HCT116 (cell line): ENCODE data around the gene LRRIQ3. TPM values are rescaled to one million over a fixed set of nuclear protein-coding genes. Genes with fewer than 3 reads are reported as not detected.

Experiments used
- ATAC-seq: fragments of 200-7000 bp; cut with Tn5 transposase; 2 replicates; pipeline ENCODE4 v1.9.1; 2020; ENCODE audit warnings: mild to moderate bottlenecking, moderate library complexity
- BruUV-seq: library from RNA; stranded (reverse); fragments of 400-500 nt; replicated peaks from 2 replicates; lab custom pipeline; 2021; lab: Mats Ljungman, UMichigan
- CTCF ChIA-PET: fragments of 300-600 bp; sonication (Branson Sonifier 250); formaldehyde crosslinking; loops from one replicate; lab custom pipeline; 2021; ENCODE audit warnings: antibody characterized with exemption; lab: Charles Lee
- POLR2A ChIA-PET: fragments of 300-600, 350-600 bp; sonication (Branson Sonifier 250); formaldehyde crosslinking; loops from one replicate; lab custom pipeline; 2021; ENCODE audit warnings: antibody characterized with exemption; lab: Charles Lee
- RAD21 ChIA-PET, 2 experiments: fragments of 300-600 bp; sonication (Branson Sonifier 250); formaldehyde crosslinking; loops; one replicate each; lab custom pipeline; 2023; ENCODE audit warnings: low total read pairs in 2 of 2; ENCODE audit not compliant: uncharacterized antibody in 2 of 2, unreplicated experiment in 2 of 2, low non-redundant PET in 1 of 2; lab: Charles Lee
- DNase-seq: peaks from one replicate; pipeline ENCODE4 v3.0.0-alpha.2; 2010; ENCODE audit warnings: low read depth, low spot score
- H2AFZ ChIP-seq: fragments of 200-600 bp; shearing (Covaris generic), sonication (generic); 2 replicates; pipeline ENCODE4 v1.6.1; 2017; ENCODE audit warnings: low read depth, mixed run types, mixed read lengths, antibody characterized with exemption, low read length; ENCODE audit not compliant: poor library complexity, severe bottlenecking
- H3K27ac ChIP-seq: 2 replicates; pipeline ENCODE4 v1.5.1; 2012; ENCODE audit warnings: low read depth, low read length
- H3K27me3 ChIP-seq: fragments of 200-600 bp; sonication (generic); 2 replicates; pipeline ENCODE4 v1.6.1; 2016; ENCODE audit warnings: mixed run types, low read length, mixed read lengths; ENCODE audit not compliant: insufficient read depth
- H3K36me3 ChIP-seq, 2 experiments: fragments of 200-500 bp in 1 of 2; fragments of 200-600 bp in 1 of 2; sonication (Bioruptor generic) in 1 of 2; sonication (generic) in 1 of 2; 2 replicates each; pipeline versions ENCODE4 v1.5.1 to v1.6.1; 2014 to 2016; ENCODE audit warnings: low read length in 2 of 2, inconsistent platforms in 1 of 2, mixed read lengths in 1 of 2, mixed run types in 1 of 2; ENCODE audit not compliant: insufficient read depth in 2 of 2, control insufficient read depth in 1 of 2
- H3K4me1 ChIP-seq, 2 experiments: fragments of 200-600 bp in 1 of 2; sonication (generic) in 1 of 2; 2 replicates each; pipeline versions ENCODE4 v1.5.1 to v1.6.1; 2012 to 2017; ENCODE audit warnings: low read length in 2 of 2, inconsistent platforms in 1 of 2, mild to moderate bottlenecking in 1 of 2, mixed read lengths in 1 of 2, mixed run types in 1 of 2, moderate library complexity in 1 of 2; ENCODE audit not compliant: insufficient read depth in 2 of 2, control insufficient read depth in 1 of 2
- H3K4me2 ChIP-seq: fragments of 200-600 bp; sonication (generic); 2 replicates; pipeline ENCODE4 v1.6.1; 2017; ENCODE audit warnings: mixed run types, low read length, mixed read lengths
- H3K4me3 ChIP-seq, 2 experiments: fragments of 200-600 bp in 1 of 2; sonication (generic) in 1 of 2; replicated peaks in 1 of 2; 2 replicates each; pipeline ENCODE4 v1.5.1; 2011 to 2016; ENCODE audit warnings: low read length in 2 of 2, control low read depth in 1 of 2, low read depth in 1 of 2, mild to moderate bottlenecking in 1 of 2, mixed read lengths in 1 of 2, mixed run types in 1 of 2
- H3K79me2 ChIP-seq: fragments of 200-600 bp; sonication (generic); 2 replicates; pipeline ENCODE4 v1.6.1; 2017; ENCODE audit warnings: mild to moderate bottlenecking, mixed run types, low read length, moderate library complexity, mixed read lengths; ENCODE audit not compliant: insufficient read depth
- H3K9ac ChIP-seq: fragments of 200-600 bp; sonication (generic); 2 replicates; pipeline ENCODE4 v1.6.1; 2016; ENCODE audit warnings: low read length, mixed read lengths
- H3K9me2 ChIP-seq: fragments of 200-600 bp; sonication (generic), shearing (Covaris generic); 2 replicates; pipeline ENCODE4 v1.6.1; 2017; ENCODE audit warnings: mixed run types, mild to moderate bottlenecking, moderate library complexity; ENCODE audit not compliant: insufficient read depth
- H3K9me3 ChIP-seq, 2 experiments: fragments of 200-500 bp in 1 of 2; fragments of 200-600 bp in 1 of 2; sonication (Bioruptor generic) in 1 of 2; sonication (generic) in 1 of 2; 2 replicates each; pipeline ENCODE4 v1.6.1; 2014 to 2017; ENCODE audit warnings: low read length in 2 of 2, mixed read lengths in 2 of 2, inconsistent platforms in 1 of 2, low read depth in 1 of 2, mild to moderate bottlenecking in 1 of 2, mixed run types in 1 of 2, moderate library complexity in 1 of 2; ENCODE audit not compliant: control insufficient read depth in 1 of 2, insufficient read depth in 1 of 2
- H4K20me1 ChIP-seq: fragments of 200-600 bp; sonication (generic), shearing (Covaris generic); 2 replicates; pipeline ENCODE4 v1.6.1; 2017; ENCODE audit warnings: mixed run types, mild to moderate bottlenecking, moderate library complexity; ENCODE audit not compliant: insufficient read depth
- ATF3 ChIP-seq: IDR thresholded peaks from 2 replicates; pipeline ENCODE4 v1.6.1; 2012
- CBX3 ChIP-seq: IDR thresholded peaks from 2 replicates; pipeline ENCODE4 v1.6.1; 2012; ENCODE audit warnings: low read depth
- CEBPB ChIP-seq: IDR thresholded peaks from 2 replicates; pipeline ENCODE4 v1.6.1; 2012; ENCODE audit warnings: low read depth
- ELF1 ChIP-seq: IDR thresholded peaks from 2 replicates; pipeline ENCODE4 v1.6.1; 2012; ENCODE audit warnings: low read depth, borderline replicate concordance
- POLR2A ChIP-seq: IDR thresholded peaks from 2 replicates; pipeline ENCODE4 v1.7.0; 2011; ENCODE audit warnings: borderline replicate concordance; ENCODE audit not compliant: insufficient read depth, insufficient read length; ENCODE audit errors: extremely low read depth
- POLR2AphosphoS5 ChIP-seq: IDR thresholded peaks from 2 replicates; pipeline ENCODE4 v1.6.1; 2011; ENCODE audit warnings: mild to moderate bottlenecking, low read depth, low read length, moderate library complexity
- SRF ChIP-seq: IDR thresholded peaks from 2 replicates; pipeline ENCODE4 v1.6.1; 2012; ENCODE audit warnings: low read depth
- TCF7L2 ChIP-seq: IDR thresholded peaks from 2 replicates; pipeline ENCODE4 v1.7.0; 2011; ENCODE audit warnings: borderline replicate concordance, inconsistent platforms; ENCODE audit not compliant: insufficient read depth, insufficient read length; ENCODE audit errors: extremely low read depth
- YY1 ChIP-seq: IDR thresholded peaks from 2 replicates; pipeline ENCODE4 v1.6.1; 2011; ENCODE audit warnings: low read length, low read depth, moderate library complexity, mild to moderate bottlenecking; ENCODE audit not compliant: insufficient replicate concordance; ENCODE audit errors: extremely low read depth
- ZNF274 ChIP-seq: fragments of 200-500 bp; sonication (Bioruptor generic); IDR thresholded peaks from 2 replicates; pipeline ENCODE4 v1.6.1; 2014; ENCODE audit warnings: mild to moderate bottlenecking, low read depth, low read length, inconsistent platforms
- intact Hi-C: fragments of 100-400 bp; cut with micrococcal nuclease; formaldehyde crosslinking; loops from 2 replicates; pipeline ENCODE4 v1.10.0; 2022
- total RNA-seq: library from RNA; stranded (reverse); gene quantifications from one replicate; pipeline ENCODE4 v1.2.1, GENCODE V29; 2021; ENCODE audit not compliant: unreplicated experiment
- TF ChIP-seq, protein P1 (sequence below): IDR thresholded peaks from 2 replicates; pipeline ENCODE4 v1.6.1; 2011; ENCODE audit warnings: mild to moderate bottlenecking, low read length, moderate library complexity; ENCODE audit not compliant: insufficient replicate concordance; ENCODE audit errors: extremely low read depth
- TF ChIP-seq, protein P2 (sequence below): IDR thresholded peaks from 2 replicates; pipeline ENCODE4 v1.6.1; 2012

LRRIQ3 gene
- total RNA-seq, 1 experiment from 2014 or later, result 1.1 TPM

DNA sequence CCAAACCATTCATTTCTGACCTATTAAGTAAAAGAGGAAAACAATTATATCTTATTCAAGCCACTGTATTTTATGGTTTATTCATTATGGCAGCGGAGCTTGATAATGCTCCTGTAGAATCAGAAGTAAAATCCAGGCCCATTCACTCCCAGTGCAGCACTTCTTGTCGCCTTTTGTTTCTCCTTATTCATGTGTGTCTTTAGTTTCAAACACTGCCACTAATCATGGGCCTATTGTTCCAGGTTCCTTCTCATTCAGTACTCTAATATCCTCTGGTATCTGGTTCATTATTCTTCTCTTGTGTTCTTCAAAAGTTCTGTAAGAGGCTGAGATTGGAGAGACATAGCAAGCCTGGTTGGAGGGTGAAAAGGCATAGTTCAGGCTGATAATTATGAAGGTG is 218.3 kb downstream of the LRRIQ3 start:
- DNase-seq (no peak), ATAC-seq (no peak)
- H3K4me1 ChIP-seq, result no peaks in the 10 kb centered on the region
- no peak overlapping the region for H3K4me2 ChIP-seq
- no peak overlapping the region for H3K27ac ChIP-seq
- no peaks in the 10 kb centered on the region for H3K27me3 ChIP-seq
- H4K20me1 ChIP-seq, result no peaks in the 10 kb centered on the region
- no peak overlapping the region for H3K4me3 ChIP-seq
- no peak overlapping the region for H3K9ac ChIP-seq
- H2AFZ ChIP-seq, result no peak overlapping the region
- POLR2A ChIA-PET, result no interaction called here
- intact Hi-C loops, result no loop called here
- H3K9me2 ChIP-seq, result no peaks in the 10 kb centered on the region
- H3K79me2 ChIP-seq, result no peaks in the 10 kb centered on the region
- BruUV-seq, result no TSS peak
- TF ChIP-seq, protein P1, sequence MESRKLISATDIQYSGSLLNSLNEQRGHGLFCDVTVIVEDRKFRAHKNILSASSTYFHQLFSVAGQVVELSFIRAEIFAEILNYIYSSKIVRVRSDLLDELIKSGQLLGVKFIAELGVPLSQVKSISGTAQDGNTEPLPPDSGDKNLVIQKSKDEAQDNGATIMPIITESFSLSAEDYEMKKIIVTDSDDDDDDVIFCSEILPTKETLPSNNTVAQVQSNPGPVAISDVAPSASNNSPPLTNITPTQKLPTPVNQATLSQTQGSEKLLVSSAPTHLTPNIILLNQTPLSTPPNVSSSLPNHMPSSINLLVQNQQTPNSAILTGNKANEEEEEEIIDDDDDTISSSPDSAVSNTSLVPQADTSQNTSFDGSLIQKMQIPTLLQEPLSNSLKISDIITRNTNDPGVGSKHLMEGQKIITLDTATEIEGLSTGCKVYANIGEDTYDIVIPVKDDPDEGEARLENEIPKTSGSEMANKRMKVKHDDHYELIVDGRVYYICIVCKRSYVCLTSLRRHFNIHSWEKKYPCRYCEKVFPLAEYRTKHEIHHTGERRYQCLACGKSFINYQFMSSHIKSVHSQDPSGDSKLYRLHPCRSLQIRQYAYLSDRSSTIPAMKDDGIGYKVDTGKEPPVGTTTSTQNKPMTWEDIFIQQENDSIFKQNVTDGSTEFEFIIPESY, result no peak
- TF ChIP-seq CEBPB (no peak), ELF1 (no peak), POLR2A (no peak), TCF7L2 (no peak), CBX3 (no peak), YY1 (no peak), POLR2AphosphoS5 (no peak), ATF3 (no peak), ZNF274 (no peak), SRF (no peak)
- TF ChIP-seq, protein P2, sequence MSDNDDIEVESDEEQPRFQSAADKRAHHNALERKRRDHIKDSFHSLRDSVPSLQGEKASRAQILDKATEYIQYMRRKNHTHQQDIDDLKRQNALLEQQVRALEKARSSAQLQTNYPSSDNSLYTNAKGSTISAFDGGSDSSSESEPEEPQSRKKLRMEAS, result no peak
- no peaks in the 10 kb centered on the region for H3K36me3 ChIP-seq
- no peaks in the 10 kb centered on the region for H3K9me3 ChIP-seq
- CTCF ChIA-PET, result no interaction called here
- RAD21 ChIA-PET, result no interaction called here
